NOMO-1 treated with DMSO at 0.1 percent for 48 hours (cell line): ENCODE data around the gene MRGPRF.
"Not testable (repeated sequence)": the region's sequence is repeated elsewhere in the genome, so short reads cannot be mapped to it uniquely, and the experiment has no call there.

Experiments
- DNase-seq: peaks from one replicate; lab custom pipeline; 2025; ENCODE audit not compliant: unreplicated experiment; lab: John Stamatoyannopoulos, UW

MRGPRF gene

GRCh38 chr11:68989936-68990606 is 23.0 kb downstream of the MRGPRF start:
- DNase-seq: no peak

- DNase-seq: no peak
These were observed 24.6 kb downstream of the MRGPRF start for GRCh38 chr11:68988491-68988890.

- DNase-seq: no peak
These were observed 25.8 kb downstream of the MRGPRF start for GRCh38 chr11:68987211-68987610.

DNA sequence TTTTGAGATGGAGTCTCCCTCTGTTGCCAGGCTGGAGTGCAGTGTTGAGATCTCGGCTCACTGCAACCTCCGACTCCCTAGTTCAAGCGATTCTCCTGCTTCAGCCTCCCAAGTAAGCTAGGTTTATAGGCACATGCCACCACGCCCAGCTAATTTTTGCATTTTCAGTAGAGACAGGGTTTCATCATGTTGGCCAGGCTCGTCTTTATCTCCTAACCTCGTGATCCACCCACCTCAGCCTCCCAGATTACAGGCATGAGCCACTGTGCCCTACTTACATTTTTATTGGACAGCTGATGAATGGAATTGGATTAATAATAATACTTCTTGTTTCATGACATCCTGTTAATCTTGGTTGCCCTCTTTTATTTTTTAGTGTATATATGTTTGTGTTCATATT is 29.2 kb downstream of the MRGPRF start:
- no peak for DNase-seq

DNA sequence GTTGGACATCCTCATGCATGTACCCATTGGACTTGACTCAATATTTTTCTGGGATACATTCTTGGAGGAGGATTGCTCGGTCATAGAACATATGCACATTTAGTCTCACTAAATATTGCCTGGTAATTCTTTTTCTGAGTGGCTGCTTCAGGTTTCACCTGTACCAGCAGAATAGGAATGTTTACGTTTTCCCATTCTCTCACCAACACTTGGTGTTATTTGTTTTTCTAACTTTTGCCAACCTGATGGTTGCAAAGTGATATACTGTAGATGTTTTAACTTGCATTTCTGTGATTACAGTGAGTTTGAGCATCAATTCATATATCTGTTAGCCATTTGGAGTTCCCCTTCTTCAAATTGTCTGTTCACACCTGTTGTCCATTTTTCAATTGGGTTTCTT is 30.9 kb downstream of the MRGPRF start:
- DNase-seq: no peak

GRCh38 chr11:68980776-68981065 is 32.3 kb downstream of the MRGPRF start, which contains the start of gene MRGPRD:
Gene MRGPRD, minus strand, starts transcription at chr11:68980986. Its CDS starts 0 bp downstream, at chr11:68980986.
- no peak for DNase-seq

DNA sequence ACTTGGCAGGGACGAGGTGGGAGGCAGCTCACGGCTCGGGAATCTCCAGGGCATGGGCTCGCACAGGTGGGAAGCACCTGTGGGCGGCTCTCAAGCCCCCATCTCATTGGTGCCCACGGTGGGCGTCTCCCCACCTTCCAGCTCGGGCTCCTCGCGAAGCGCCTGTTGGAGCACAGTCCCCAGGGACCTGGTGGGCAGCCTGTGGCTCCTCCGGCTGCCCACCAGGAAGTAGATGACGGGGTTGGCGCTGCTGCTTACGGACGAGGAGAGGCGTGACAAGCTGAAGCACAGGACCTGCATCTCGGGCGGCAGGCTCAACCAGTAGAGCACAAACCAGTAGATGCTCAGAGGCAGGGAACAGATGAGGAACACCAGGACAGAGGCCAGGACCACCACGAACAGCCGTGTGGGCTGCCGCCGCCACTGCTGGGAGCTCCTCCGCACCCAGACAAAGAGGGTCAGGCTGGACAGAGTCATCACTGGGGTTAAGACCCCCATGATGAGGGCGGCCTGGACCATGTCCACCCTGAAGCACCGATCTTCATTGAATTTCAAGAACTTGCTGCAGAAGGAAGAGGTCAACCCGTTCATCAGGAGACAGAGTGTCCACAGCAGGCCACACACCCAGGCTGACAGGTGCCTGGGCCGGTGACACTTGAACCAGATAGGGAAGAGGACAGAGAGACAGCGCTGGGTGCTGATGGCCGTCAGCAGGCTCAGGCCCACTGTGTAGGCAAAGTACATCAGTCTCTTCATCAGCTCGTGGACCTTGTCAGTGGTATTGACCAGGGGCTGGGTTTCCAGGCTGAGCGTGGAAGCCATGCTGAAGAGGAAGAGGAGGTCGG is 32.9 kb downstream of the MRGPRF start:
- no peak for DNase-seq

- DNase-seq: no peak
These were observed 34.0 kb downstream of the MRGPRF start for GRCh38 chr11:68978931-68979594.

- DNase-seq: no peak
These were observed 34.5 kb downstream of the MRGPRF start for GRCh38 chr11:68978626-68978930.

DNA sequence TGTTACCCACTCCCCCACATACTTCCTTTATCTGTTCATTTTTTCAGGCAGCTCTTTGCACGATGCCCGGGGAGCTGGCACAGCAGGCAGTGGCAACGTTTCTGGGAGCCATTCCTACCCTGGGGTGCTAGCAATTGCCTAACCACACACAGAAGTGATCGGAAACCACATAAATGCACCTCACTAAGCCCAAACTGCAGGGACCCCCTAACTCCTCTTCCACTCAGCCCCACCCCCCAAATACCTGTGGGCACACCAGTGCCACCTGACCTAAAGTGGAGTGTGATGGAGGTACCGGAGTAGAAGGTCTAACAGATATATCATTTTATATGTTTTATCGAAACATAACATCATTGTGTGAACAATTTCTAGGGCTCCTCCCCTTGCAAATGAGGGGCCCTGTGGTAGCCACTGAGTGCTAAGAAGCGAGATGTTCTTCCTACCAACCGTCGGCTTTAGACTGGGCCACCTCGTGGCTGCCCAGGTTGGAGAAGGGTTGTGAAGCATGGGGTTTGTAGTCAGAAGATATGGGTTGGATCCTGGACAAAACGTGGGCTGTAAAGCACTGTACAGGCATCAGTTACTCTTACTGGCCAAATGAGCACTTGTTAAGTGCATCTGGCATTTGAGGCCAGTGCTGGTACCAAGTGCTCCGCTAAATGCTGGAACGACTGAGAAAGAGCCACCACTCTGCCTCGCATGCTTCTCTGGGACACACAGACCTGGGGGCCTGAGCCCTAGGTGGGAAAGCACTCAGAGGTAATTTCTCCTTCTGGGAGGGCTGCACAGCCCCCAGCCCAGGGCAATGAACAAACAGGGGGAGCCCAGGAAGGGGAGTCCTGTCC is 35.0 kb downstream of the MRGPRF start:
- no peak for DNase-seq

DNA sequence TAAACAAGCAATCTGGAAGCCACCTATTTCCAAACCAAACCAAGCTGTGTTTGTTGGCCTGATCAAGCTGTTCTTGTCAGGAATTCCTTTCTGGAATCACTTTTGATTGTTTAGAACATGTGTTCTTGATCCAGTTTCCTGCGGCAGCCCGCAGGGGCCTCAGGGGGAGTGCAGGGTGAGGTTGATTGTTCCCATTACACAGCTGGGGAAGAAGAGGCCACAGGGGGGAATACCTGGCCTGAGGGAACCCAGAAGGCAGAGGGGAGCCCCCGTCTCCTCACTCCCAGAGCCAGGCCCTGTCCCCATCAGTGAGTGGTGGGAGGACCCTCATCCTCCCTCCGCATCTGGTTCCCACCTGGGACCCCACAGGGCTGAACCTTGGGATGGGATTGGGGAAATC is 36.5 kb downstream of the MRGPRF start:
- no peak for DNase-seq

DNA sequence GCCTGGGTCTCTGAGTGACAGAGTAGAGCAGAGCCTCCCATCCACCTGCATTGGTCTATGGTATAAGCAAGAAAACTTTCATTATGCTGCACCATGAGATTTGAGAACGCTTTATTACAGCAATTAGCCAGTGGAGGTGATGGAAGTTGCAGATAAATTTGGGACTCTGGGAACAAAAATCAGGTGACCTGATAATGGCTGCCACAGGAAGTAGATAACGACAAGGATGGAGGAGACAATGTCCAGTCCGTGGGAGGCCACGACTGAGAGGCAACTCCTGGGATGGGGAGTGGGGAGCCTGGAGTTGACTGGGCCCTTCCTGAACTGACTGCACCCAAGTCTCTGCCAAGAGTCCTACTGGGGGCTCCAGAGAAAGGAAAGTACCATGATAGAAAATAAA is 37.0 kb downstream of the MRGPRF start:
- no peak for DNase-seq

DNA sequence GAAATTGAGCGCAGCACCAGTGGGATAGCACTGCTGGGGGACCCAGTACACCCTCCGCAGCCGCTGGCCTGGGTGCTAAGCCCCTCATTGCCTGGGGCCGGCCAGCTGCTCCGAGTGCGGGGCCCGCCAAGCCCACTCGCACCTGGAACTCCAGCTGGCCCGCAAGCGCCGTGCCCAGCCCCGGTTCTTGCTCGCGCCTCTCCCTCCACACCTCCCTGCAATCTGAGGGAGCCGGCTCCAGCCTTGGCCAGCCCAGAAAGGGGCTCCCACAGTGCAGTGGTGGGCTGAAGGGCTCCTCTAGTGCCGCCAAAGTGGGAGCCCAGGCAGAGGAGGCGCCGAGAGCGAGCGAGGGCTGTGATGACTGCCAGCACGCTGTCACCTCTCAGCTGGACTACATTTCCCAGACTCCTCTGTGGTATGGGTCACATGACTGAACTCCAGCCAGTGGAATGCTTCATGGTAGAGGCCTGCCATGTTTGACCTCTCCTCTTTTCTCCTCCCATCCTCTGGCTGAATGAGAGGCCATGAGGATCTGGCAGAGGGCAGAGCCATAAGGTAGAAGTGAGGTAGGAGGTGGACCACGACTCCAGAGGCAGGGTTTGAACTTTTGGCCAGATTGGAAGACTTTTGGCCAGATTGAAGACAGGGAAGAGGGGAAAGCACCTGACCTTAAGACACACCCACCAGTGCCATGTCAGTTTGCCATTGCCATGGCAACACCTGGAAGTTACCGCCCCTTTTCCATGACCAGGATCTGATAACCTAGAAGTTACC is 38.4 kb downstream of the MRGPRF start:
- no peak for DNase-seq

- DNase-seq: not testable (repeated sequence)
These were observed 39.3 kb downstream of the MRGPRF start for GRCh38 chr11:68973706-68974105.

- no peak for DNase-seq
These were observed 39.8 kb downstream of the MRGPRF start for GRCh38 chr11:68973219-68973618.

DNA sequence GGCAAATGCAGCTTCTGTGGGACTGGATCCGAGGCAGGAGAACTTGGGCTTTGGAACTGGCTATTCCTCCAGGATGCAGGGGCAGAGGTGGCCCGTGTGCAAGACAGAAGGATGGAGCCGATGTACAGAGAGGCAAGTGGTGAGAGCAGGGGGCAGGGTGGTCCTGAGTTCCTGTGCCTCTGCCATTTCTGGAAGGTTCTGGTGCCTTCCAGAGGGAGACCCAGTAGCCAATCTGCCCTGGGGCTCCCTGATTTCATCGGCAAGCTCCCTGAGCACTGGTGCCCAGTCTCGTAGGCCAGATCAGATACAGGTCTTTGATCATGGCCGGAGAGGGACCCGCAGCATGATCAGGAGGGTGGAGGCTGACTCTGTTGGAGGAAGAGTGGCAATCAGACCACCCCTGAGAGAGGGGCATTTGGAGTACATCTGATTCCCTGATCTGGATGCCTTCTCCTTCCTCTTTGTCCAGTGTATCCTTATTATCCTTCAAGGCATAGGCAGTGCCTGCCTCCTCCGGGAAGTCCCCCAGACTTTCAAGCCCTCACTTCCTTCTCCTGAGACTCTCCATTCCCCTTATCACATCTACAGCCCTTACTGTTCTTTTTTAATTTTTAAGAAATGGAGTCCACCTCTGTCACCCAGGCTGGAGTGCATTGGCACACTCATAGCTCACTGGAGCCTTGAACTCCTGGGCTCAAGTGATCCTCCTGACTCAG is 42.0 kb downstream of the MRGPRF start:
- DNase-seq: no peak

DNA sequence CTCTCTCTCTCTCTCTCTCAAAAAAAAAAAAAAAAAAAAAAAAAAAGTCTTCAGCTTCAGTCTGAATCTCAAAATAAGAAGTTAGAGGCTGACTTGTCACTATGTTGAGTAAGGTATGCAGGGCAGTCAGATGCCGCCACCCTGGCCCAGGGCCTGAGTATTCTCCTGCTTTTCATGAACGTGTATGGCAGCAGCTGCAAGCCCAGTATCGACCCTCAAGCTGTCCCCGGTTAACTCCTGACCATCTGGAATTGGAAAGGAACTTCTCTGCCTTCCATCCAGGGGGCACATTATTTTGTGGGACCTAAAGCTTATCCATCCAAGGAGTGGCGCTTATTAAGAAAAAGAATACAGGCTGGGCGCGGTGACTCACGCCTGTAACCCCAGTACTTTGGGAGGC is 43.7 kb downstream of the MRGPRF start:
- no peak for DNase-seq

- no peak for DNase-seq
These were observed 44.5 kb downstream of the MRGPRF start for GRCh38 chr11:68968306-68969250.
